Nephron progenitor cell (in vitro differentiated cells): ENCODE results near the gene RAB24.

Source experiments
- DNase-seq: peaks from one replicate; pipeline ENCODE4 v3.0.0; 2021
- H3K27ac Mint-ChIP-seq: 2 replicates; pipeline ENCODE4 v1.8.0; 2021; ENCODE audit warnings: mild to moderate bottlenecking, moderate library complexity, mixed read lengths
- H3K27me3 Mint-ChIP-seq: 2 replicates; pipeline ENCODE4 v1.8.0; 2021; ENCODE audit warnings: mild to moderate bottlenecking, low read depth, mixed read lengths; ENCODE audit not compliant: poor library complexity
- H3K36me3 Mint-ChIP-seq: 2 replicates; pipeline ENCODE4 v1.8.0; 2021; ENCODE audit warnings: low read depth, mixed read lengths
- H3K4me1 Mint-ChIP-seq: 2 replicates; pipeline ENCODE4 v1.8.0; 2021; ENCODE audit warnings: mixed read lengths
- H3K4me3 Mint-ChIP-seq: 2 replicates; pipeline ENCODE4 v1.8.0; 2021; ENCODE audit warnings: mild to moderate bottlenecking, moderate library complexity, mixed read lengths
- H3K9me3 Mint-ChIP-seq: 2 replicates; pipeline ENCODE4 v1.8.0; 2021; ENCODE audit warnings: mild to moderate bottlenecking, moderate library complexity, mixed read lengths
- TF ChIP-seq, protein P1 (sequence below): fragments of 200-600 bp; sonication (generic); IDR thresholded peaks from 2 replicates; pipeline ENCODE4 v1.5.0; 2021; ENCODE audit warnings: antibody characterized with exemption

The RAB24 gene

DNA sequence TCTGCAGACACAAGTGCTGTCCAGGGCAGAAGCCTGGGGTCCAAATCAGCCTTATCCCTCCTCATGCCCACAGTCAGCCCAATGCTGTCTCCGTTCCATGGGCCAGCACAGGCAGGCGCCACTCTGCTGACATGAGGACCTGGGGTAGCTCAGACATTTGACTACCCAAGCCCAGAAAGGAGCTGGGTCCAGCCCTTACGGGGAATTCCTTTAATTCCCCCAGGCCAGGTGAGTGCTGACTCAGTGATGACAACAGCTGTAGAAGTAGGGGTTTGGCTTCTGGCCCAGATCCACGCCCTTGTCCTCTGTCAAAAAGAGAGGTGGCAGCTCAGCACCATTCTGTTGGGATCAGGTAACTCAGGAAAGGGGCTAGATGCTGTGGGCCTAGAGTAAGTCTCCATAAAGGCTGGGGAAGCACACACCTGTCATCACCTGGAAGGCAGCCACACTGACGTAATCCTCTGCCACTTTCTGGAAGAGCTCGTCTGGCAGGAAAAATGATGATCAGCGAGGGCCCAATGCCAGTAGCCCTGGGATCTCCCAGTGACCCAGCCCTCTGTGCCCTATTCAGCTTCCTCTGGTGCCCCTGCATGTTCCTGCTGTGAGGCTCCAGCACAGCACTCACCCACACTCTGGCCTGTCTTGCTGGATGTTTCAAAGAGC lies 1.9 kb downstream of the RAB24 start:
- no peak overlapping the region for H3K27ac Mint-ChIP-seq
- peaks cover 28% of the 10 kb centered on the region for H3K36me3 Mint-ChIP-seq
- TF ChIP-seq, protein P1, sequence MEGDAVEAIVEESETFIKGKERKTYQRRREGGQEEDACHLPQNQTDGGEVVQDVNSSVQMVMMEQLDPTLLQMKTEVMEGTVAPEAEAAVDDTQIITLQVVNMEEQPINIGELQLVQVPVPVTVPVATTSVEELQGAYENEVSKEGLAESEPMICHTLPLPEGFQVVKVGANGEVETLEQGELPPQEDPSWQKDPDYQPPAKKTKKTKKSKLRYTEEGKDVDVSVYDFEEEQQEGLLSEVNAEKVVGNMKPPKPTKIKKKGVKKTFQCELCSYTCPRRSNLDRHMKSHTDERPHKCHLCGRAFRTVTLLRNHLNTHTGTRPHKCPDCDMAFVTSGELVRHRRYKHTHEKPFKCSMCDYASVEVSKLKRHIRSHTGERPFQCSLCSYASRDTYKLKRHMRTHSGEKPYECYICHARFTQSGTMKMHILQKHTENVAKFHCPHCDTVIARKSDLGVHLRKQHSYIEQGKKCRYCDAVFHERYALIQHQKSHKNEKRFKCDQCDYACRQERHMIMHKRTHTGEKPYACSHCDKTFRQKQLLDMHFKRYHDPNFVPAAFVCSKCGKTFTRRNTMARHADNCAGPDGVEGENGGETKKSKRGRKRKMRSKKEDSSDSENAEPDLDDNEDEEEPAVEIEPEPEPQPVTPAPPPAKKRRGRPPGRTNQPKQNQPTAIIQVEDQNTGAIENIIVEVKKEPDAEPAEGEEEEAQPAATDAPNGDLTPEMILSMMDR, result no peak
- no peaks in the 10 kb centered on the region for H3K9me3 Mint-ChIP-seq
- DNase-seq, result no peak
- peaks cover 74% of the 10 kb centered on the region for H3K4me1 Mint-ChIP-seq
- no peaks in the 10 kb centered on the region for H3K27me3 Mint-ChIP-seq
- H3K4me3 Mint-ChIP-seq, result peak overlapping the region; percentile 96

- Mint-ChIP-seq H3K9me3 (no peaks in the 10 kb centered on the region), H3K27me3 (no peaks in the 10 kb centered on the region), H3K27ac (peak overlapping the region; percentile 66), H3K4me3 (no peak overlapping the region), H3K4me1 (peaks cover 76% of the 10 kb centered on the region), H3K36me3 (peaks cover 28% of the 10 kb centered on the region)
- TF ChIP-seq, protein P1, result no peak
- DNase-seq, result no peak
These were observed 2.6 kb downstream of the RAB24 start for GRCh38 chr5:177300951-177301350.

DNA sequence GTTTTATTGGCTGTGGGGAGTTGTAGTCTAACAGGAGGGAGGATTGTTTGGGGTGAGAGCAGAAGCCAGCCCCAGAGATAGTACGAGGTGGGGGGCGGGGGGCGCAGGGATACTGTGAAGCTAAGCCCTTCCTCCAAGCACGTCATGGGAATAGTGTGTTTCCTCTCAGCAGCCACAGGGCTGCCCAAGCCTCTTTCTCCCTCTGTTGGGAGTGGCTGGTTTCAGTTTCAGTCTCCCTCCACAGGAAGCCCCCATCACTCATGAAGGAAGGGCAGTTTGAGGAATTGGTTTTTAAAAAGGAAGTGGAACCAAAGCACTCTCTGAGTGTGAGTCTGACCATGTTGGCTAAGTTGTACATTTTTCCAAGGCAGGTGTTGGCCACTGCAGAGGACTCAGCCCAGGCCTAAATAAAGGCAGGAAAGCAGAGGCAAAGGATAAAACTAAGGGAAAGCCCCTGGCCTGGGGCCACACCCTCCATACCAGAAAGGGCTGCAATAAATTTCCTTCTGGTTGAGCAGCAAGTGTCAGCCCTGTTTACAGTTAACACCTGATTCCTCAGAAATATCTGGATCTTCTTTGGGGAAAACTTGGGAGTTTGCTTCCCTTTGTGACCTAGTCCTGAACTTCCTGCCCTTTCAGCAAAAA lies 3.2 kb downstream of the RAB24 start:
- Mint-ChIP-seq H3K4me3 (peak overlapping the region; percentile 62), H3K27me3 (no peaks in the 10 kb centered on the region), H3K36me3 (peaks cover 28% of the 10 kb centered on the region), H3K27ac (peak overlapping the region; percentile 98), H3K4me1 (peaks cover 71% of the 10 kb centered on the region), H3K9me3 (no peaks in the 10 kb centered on the region)
- TF ChIP-seq, protein P1, result no peak
- DNase-seq, result peak; percentile 38

DNA sequence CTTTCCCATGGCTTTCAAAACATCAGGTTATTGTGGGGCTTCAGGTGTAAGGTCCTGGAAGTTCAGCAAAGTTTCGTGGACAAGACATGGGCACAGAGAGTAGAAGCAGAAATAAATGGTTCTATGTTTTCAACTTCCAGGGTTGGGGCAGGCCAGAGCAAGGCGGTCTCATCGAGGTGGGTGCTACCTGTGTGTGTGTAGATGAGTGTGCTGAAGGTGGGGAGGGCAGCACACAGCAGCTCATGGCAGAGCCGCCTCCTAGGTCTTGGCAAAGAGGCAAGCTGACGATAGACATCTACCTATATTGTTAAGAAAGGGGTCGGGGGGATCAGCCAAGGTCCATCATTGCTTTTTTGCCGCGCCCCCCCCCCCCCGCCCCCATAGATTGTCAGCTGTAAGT lies 3.8 kb downstream of the RAB24 start:
- Mint-ChIP-seq H3K9me3 (no peaks in the 10 kb centered on the region), H3K27ac (peak overlapping the region; percentile 95), H3K4me1 (peaks cover 64% of the 10 kb centered on the region), H3K4me3 (no peak overlapping the region), H3K27me3 (no peaks in the 10 kb centered on the region), H3K36me3 (peaks cover 25% of the 10 kb centered on the region)
- TF ChIP-seq, protein P1, result no peak
- DNase-seq, result no peak

DNA sequence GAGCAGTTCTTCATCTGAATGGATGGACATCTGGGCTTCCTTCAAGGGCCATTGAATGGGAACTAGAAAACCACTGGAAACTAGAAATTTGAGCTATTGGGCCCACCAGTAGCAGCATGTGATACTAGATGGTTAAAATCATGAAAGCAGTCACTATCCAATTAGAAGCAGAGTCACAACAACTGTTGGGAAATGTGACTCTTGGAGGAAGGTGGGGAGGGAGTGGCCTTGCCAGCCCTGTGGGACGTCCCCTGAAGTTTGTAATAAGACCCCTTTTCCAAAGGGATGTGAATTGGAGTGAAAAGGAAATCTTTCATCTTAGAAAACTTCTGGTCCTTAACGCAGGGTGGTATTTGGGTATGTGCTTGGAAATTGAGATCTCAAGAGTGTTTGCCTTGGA lies 5.6 kb downstream of the RAB24 start:
- H3K4me1 Mint-ChIP-seq, result peaks cover 55% of the 10 kb centered on the region
- H3K9me3 Mint-ChIP-seq, result no peaks in the 10 kb centered on the region
- H3K27ac Mint-ChIP-seq, result no peak overlapping the region
- TF ChIP-seq, protein P1, result no peak
- peaks cover 37% of the 10 kb centered on the region for H3K36me3 Mint-ChIP-seq
- no peak for DNase-seq
- H3K27me3 Mint-ChIP-seq, result no peaks in the 10 kb centered on the region
- H3K4me3 Mint-ChIP-seq, result no peak overlapping the region

DNA sequence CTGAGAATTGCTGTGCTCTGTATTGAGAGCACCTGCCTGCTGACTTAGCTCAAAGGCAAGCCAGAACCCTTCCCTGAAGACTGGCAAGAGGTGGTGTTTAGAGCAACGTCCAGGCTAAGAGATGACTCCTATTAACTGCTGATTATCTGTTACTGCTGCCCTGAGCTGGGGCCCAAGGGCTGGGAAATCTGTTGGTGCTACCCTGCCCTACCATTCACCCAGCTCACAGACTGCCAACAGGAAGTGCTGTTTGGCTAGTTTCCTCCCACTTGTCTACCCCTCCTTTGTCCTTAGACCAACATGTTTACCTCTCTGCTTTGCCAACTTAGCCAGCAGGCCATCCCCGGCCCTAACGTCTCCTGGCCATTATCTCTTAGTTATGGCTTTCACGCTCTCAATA lies 6.9 kb downstream of the RAB24 start:
- no peak for DNase-seq
- Mint-ChIP-seq H3K27me3 (no peaks in the 10 kb centered on the region), H3K4me1 (peaks cover 47% of the 10 kb centered on the region), H3K27ac (peak overlapping the region; percentile 94), H3K4me3 (no peak overlapping the region), H3K9me3 (no peaks in the 10 kb centered on the region), H3K36me3 (peaks cover 51% of the 10 kb centered on the region)
- TF ChIP-seq, protein P1, result no peak
